HG03159 (cell line): ENCODE results near the gene NEK8.
"Not testable (repeated sequence)": the region's sequence is repeated elsewhere in the genome, so short reads cannot be mapped to it uniquely, and the experiment has no call there.

ENCODE experiments used
- ATAC-seq: cut with Tn5 transposase; IDR thresholded peaks from one replicate; pipeline ENCODE4 v1.9.1; 2021; ENCODE audit warnings: mild to moderate bottlenecking, moderate library complexity; ENCODE audit not compliant: unreplicated experiment

The NEK8 gene

DNA sequence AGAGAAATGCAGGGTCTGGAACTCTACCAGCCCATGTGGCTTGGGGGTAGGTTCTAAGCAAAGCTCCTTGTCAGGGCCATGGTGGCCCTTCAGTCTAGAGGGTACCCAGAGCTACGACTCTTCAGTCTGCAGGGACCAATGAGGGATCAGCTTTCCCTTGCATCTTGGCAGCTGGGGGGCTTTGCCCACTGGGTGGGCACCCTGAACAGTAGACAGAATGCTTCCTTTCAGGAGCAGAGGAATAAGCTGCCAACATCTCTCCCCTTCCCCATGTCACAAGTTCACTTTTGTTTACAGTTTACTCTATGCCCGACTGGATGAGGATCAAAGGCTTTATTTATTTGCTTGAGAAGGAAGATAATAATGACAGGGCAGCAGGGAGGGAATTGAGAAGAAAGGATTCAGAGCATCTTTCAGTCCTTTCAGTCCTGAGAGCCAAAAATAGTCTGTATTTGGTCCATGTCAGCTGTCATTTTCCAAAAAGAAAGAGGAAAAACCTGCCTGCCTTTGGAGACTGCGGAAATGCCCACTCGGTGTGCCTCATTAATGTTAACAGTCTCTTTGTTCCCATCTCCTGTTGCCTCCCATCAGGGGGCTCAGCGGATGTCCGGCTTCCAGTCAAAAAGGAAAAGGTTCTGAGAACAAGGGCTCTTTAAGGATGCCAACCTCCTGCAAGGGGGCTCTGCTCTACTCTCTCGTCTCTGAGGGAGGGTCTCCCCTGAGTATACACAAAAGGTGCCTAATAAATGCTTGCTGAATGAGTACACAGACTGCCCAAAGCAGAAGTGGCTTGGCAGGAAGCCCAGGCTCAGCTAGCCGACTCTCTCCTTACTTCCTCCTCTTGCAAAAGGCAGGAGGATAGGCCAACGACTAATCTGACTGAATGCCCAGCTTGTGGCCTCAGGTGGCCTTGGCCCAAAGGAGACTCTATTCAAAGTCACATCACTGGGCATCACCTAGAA is 32.3 kb downstream of the NEK8 start:
- no peak for ATAC-seq

DNA sequence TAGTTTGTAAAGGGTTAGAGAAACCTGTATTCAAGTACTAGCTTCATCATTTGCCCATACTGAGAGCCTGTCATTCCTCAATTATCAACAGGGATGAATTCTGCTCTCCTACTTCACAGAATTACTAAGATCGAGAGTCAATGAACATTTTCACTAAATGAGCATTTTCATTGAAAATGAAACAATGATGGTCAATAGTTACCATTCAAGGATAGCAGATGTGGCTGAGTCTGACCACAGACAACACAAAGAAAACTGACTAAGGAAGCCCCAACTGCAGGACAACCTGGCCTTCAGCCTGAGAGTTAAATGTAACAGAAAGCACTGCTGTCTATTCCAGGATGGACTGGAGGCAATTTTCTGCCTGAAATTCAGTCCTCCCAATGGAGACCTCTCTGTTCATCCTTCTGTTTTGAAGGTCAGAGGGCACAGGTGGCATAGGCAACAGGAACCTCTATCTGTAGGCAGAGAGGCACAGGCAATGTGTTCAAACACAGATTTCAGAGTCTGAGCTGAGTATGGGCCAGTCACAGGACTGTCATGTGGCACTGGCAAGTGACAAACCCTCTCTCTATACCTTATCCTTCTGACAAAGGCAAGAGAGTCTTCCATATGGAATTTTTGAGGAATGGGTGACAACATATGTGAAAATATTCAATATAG is 34.7 kb downstream of the NEK8 start:
- no peak for ATAC-seq

DNA sequence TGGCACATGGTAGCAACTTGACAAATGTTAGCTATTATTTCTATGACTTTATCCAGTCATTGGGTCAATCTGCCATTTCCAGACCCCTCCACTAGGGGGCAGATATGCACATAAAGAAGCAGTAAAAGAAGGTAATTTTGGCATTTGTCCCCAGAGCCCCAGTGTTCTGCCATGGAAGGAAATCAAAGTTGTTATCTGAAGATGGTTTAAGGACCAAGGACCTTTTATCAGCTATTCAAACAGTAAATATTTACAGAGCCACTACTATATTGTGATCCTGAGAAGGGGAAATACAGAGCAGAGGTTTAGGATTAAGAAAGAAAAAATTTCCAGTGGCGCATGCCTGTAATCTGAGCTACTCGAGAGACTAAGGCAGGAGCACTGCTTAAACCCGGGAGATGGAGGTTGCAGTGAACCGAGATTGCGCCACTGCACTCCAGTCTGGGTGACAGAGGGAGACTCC is 35.2 kb downstream of the NEK8 start:
- no peak for ATAC-seq

DNA sequence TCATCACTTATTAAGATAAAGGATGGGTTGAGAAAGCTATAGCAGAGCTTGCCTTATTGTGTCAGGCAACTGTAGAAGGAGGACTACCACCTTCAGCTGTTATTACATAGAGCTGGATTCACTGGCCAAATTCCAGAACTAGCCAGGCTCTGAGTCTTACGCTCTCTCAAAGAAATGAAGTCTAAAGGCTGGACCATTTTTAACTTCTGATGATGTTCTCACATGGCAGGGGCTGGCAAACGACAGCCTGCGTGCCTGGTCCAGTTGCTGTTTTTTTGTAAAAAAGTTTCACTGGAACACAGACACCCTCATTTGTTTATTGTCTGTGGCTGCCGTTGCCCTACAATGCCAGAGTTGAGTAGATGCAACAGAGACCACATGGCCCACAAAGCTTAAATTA is 36.5 kb downstream of the NEK8 start:
- no peak for ATAC-seq

DNA sequence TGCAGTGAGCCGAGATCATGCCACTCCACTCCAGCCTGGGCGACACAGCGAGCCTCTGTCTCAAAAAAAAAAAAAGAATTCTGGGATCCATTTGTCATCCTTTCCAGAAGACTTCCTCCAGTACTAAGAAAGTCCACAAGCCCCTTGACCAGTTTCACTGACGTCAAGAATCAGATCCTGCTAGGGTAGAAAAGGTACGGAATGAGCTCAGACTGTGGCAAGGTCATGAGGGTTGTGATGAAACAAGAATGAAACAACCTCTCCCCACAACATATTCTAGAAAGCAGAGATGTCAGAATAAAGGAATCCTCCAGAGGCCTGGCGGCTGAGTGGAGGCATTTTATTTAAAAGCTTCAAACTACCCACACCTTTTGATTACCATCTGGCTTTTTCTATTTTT is 45.1 kb downstream of the NEK8 start:
- ATAC-seq = no peak

DNA sequence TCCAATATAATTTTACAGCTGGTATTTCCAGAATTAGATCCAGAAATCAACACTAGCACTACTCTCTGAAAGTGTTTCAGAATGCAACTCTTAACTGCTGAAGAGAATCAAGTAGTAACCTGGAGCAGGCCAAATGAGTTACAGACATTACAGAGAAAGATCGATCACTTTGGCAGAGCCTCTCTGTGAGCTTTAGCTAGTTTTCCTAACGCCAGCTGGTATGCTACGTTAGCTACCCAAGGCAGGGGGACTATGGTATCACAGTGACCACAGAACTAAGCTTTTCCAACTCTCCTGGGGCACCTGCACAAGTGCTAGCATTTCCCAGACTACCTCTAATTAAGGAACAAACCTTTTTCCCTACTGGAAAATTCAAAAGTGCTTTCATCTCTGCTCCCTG is 45.6 kb downstream of the NEK8 start:
- no peak for ATAC-seq

DNA sequence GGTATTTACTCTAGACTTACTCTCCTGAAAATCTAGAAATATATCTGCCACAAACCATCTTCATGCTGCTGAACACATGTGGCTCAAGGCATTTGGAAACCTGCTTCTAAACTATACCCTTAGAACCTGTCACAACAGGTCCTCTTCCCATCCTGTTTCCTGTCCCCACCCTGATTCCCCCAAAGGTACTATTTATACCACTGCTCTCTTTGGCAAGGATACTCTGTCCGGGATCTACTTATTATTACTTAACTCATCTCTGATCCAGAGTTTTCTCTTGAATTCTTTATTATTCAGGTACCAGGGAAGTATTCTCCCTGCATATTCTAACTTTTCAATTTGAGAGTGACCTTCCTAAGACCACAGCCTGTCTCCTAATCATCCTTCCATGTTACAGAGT is 48.6 kb downstream of the NEK8 start:
- no peak for ATAC-seq

DNA sequence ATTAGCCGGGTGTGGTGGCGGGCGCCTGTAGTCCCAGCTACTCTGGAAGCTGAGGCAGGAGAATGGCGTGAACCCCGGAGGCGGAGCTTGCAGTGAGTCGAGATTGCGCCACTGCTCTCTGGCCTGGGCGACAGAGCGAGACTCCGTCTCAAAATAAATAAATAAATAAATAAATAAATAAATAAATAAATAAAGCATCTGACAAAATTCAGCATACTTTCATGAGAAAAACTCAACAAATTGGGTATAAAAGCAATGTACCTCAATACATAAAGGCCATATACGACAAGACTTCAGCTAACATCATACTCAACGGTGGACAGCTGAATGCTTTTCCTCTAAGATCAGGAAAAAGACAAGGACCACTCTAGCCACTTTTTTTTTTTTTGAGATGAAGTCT is 51.0 kb downstream of the NEK8 start:
- not testable (repeated sequence) for ATAC-seq

DNA sequence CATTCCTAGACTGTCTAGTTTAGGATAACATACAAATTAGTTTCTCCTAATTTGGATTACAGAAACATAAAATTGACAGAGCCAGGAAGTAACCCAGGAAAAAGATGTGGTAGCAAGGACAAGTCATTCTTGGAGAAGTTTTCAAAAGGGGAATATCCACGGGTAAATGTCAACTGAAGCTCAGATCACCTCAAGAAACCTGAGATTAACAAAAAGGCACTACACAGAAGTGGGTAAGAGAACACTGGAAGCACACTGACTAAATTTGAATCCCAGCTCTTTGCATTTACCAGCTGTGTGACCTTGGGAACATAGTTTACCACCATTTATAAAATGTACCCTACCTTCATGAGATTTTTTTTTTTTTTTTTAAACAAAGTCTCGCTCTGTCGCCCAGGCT is 54.6 kb downstream of the NEK8 start:
- no peak for ATAC-seq

DNA sequence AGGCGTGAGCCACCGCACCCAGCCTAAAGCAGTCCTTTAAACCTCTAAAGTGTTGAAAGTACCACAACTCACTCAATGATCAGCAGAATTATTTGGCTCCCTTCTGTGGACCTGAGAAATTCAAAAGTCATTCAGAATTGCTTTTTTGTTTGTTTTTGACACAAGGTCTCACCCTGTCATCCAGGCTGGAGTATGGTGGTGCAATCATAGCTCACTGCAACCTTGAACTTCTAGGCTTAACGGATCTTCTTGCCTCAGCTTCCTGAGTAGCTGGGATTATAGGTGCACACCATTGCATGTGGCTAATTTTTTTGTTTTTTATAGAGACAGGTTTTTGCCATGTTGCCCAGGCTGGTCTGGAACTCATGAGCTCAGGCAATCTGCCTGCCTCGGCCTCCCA is 59.5 kb downstream of the NEK8 start:
- no peak for ATAC-seq
